GM19239 (cell line): Measurements from ENCODE around the gene TBC1D16.

Experiments used
- DNase-seq: peaks from one replicate; pipeline ENCODE4 v3.0.0; 2011; ENCODE audit warnings: low spot score; ENCODE audit not compliant: insufficient read length
- FAIRE-seq: peaks from 2 replicates; lab custom pipeline; 2011; peaks lifted over from hg19 to GRCh38; lab: Jason Lieb, UNC

The TBC1D16 gene

GRCh38 chr17:79921411-79922115 is 114.1 kb downstream of the TBC1D16 start:
- FAIRE-seq (no peak), DNase-seq (no peak)

- no peak for FAIRE-seq
- DNase-seq, result no peak
Measured at GRCh38 chr17:79920751-79921410, 114.8 kb downstream of the TBC1D16 start.

GRCh38 chr17:79919862-79920720 is 115.6 kb downstream of the TBC1D16 start:
- FAIRE-seq, result no peak
- DNase-seq, result no peak

- DNase-seq (no peak), FAIRE-seq (no peak)
Measured at GRCh38 chr17:79919164-79919585, 116.5 kb downstream of the TBC1D16 start.

GRCh38 chr17:79918581-79919163 is 117.0 kb downstream of the TBC1D16 start:
- DNase-seq, result no peak

GRCh38 chr17:79917902-79918484 is 117.7 kb downstream of the TBC1D16 start:
- DNase-seq (no peak), FAIRE-seq (no peak)

More at GRCh38 chr17:79918581-79919163, 117.0 kb downstream of the TBC1D16 start:
- no peak for FAIRE-seq

GRCh38 chr17:79916991-79917901 is 118.4 kb downstream of the TBC1D16 start:
- no peak for DNase-seq
- FAIRE-seq, result no peak

- FAIRE-seq (no peak), DNase-seq (no peak)
Measured at GRCh38 chr17:79916506-79916905, 119.2 kb downstream of the TBC1D16 start.

- no peak for FAIRE-seq
- DNase-seq, result no peak
Measured at GRCh38 chr17:79915850-79916430, 119.7 kb downstream of the TBC1D16 start.

- no peak for DNase-seq
- no peak for FAIRE-seq
Measured at GRCh38 chr17:79914813-79915740, 120.6 kb downstream of the TBC1D16 start.

GRCh38 chr17:79913896-79914812 is 121.5 kb downstream of the TBC1D16 start:
- FAIRE-seq (no peak), DNase-seq (no peak)

GRCh38 chr17:79913451-79913850 is 122.2 kb downstream of the TBC1D16 start:
- no peak for FAIRE-seq
- DNase-seq, result no peak

- FAIRE-seq (no peak), DNase-seq (no peak)
Measured at GRCh38 chr17:79912552-79913330, 122.9 kb downstream of the TBC1D16 start.

GRCh38 chr17:79911430-79912399 is 124.0 kb downstream of the TBC1D16 start:
- DNase-seq (no peak), FAIRE-seq (no peak)

GRCh38 chr17:79910985-79911361 is 124.7 kb downstream of the TBC1D16 start:
- FAIRE-seq (no peak), DNase-seq (no peak)
